Large intestine (tissue), 3 donors: ENCODE results near the gene RNF20. TPM values are rescaled to one million over a fixed set of nuclear protein-coding genes. Genes with fewer than 3 reads are reported as not detected.
"Not testable (repeated sequence)": the region's sequence is repeated elsewhere in the genome, so short reads cannot be mapped to it uniquely, and the experiment has no call there.

Experiments used
- DNase-seq, 2 donors: peaks; one replicate each; pipeline versions ENCODE4 v3.0.0 to v3.0.0-alpha.2; 2013
- H3K27ac ChIP-seq: one replicate; pipeline ENCODE4 v1.5.1; 2013; ENCODE audit warnings: low read length
- H3K27me3 ChIP-seq: 2 replicates; pipeline ENCODE4 v1.6.1; 2013; ENCODE audit warnings: low read length; ENCODE audit not compliant: control insufficient read depth, insufficient read depth
- H3K36me3 ChIP-seq: 2 replicates; pipeline ENCODE4 v1.6.1; 2013; ENCODE audit warnings: low read length; ENCODE audit not compliant: control insufficient read depth, insufficient read depth
- H3K4me1 ChIP-seq: one replicate; pipeline ENCODE4 v1.6.1; 2013; ENCODE audit warnings: low read length; ENCODE audit not compliant: control insufficient read depth, insufficient read depth
- H3K4me3 ChIP-seq: one replicate; pipeline ENCODE4 v1.5.1; 2013; ENCODE audit warnings: low read length
- H3K9me3 ChIP-seq: one replicate; pipeline ENCODE4 v1.6.1; 2013; ENCODE audit warnings: mild to moderate bottlenecking, low read depth, low read length, moderate library complexity; ENCODE audit not compliant: control insufficient read depth
- WGBS: methylation state at CpG from one replicate; pipeline ENCODE4 v1.1.5; 2013; ENCODE audit warnings: low lambda C conversion rate; ENCODE audit not compliant: insufficient coverage; 5-methylcytosine and 5-hydroxymethylcytosine counted together
- polyA plus RNA-seq: library from polyadenylated mRNA; unstranded; fragments of 120-200 nt; gene quantifications from one replicate; pipeline ENCODE4 v1.2.1, GENCODE V29; 2013

The RNF20 gene
- polyA plus RNA-seq, 1 donor = 38.3 TPM

GRCh38 chr9:101508211-101508610 lies 25.4 kb upstream of the RNF20 start:
- Histone ChIP-seq H3K27me3 (no peaks in the 10 kb centered on the region), H3K4me3 (no peak overlapping the region), H3K27ac (no peak overlapping the region), H3K36me3 (no peaks in the 10 kb centered on the region), H3K4me1 (no peaks in the 10 kb centered on the region), H3K9me3 (no peaks in the 10 kb centered on the region)
- DNase-seq = no peak
- WGBS = no CpG with 5 or more reads among the region's 5 CpGs

GRCh38 chr9:101509572-101509971 lies 24.1 kb upstream of the RNF20 start:
- WGBS = no CpG with 5 or more reads among the region's 4 CpGs
- H3K27ac ChIP-seq = no peak overlapping the region
- H3K9me3 ChIP-seq = no peaks in the 10 kb centered on the region
- no peak overlapping the region for H3K4me3 ChIP-seq
- H3K4me1 ChIP-seq = no peaks in the 10 kb centered on the region
- H3K27me3 ChIP-seq = peaks cover 2% of the 10 kb centered on the region
- no peak for DNase-seq
- no peaks in the 10 kb centered on the region for H3K36me3 ChIP-seq

GRCh38 chr9:101510459-101510858 lies 23.2 kb upstream of the RNF20 start:
- WGBS = 100% methylated on average over 2 of the region's 6 CpGs
- H3K9me3 ChIP-seq = no peaks in the 10 kb centered on the region
- H3K27ac ChIP-seq = no peak overlapping the region
- H3K27me3 ChIP-seq = peaks cover 3% of the 10 kb centered on the region
- no peak overlapping the region for H3K4me3 ChIP-seq
- no peaks in the 10 kb centered on the region for H3K4me1 ChIP-seq
- no peak for DNase-seq
- no peaks in the 10 kb centered on the region for H3K36me3 ChIP-seq

- peaks cover 3% of the 10 kb centered on the region for H3K27me3 ChIP-seq
- no CpG with 5 or more reads among the region's 2 CpGs for WGBS
Observed at GRCh38 chr9:101511009-101511408, 22.6 kb upstream of the RNF20 start.

GRCh38 chr9:101512116-101512515 lies 21.5 kb upstream of the RNF20 start:
- WGBS = no CpG with 5 or more reads among the region's 3 CpGs
- no peak for DNase-seq
- Histone ChIP-seq H3K27me3 (peaks cover 3% of the 10 kb centered on the region), H3K9me3 (no peaks in the 10 kb centered on the region), H3K36me3 (no peaks in the 10 kb centered on the region), H3K4me3 (no peak overlapping the region), H3K4me1 (no peaks in the 10 kb centered on the region), H3K27ac (no peak overlapping the region)

More at GRCh38 chr9:101511009-101511408, 22.6 kb upstream of the RNF20 start:
- Histone ChIP-seq H3K27ac (no peak overlapping the region), H3K4me3 (no peak overlapping the region), H3K9me3 (no peaks in the 10 kb centered on the region), H3K36me3 (no peaks in the 10 kb centered on the region), H3K4me1 (no peaks in the 10 kb centered on the region)
- DNase-seq = no peak

GRCh38 chr9:101513351-101513750 lies 20.3 kb upstream of the RNF20 start:
- Histone ChIP-seq H3K27me3 (peaks cover 3% of the 10 kb centered on the region), H3K27ac (no peak overlapping the region), H3K36me3 (no peaks in the 10 kb centered on the region), H3K9me3 (no peaks in the 10 kb centered on the region), H3K4me1 (no peaks in the 10 kb centered on the region), H3K4me3 (no peak overlapping the region)
- no peak for DNase-seq

GRCh38 chr9:101514071-101514470 lies 19.6 kb upstream of the RNF20 start:
- Histone ChIP-seq H3K4me1 (no peaks in the 10 kb centered on the region), H3K27ac (no peak overlapping the region), H3K9me3 (no peaks in the 10 kb centered on the region), H3K27me3 (peaks cover 3% of the 10 kb centered on the region), H3K36me3 (no peaks in the 10 kb centered on the region), H3K4me3 (no peak overlapping the region)
- WGBS = 62% methylated on average over 2 of the region's 2 CpGs
- no peak for DNase-seq

- H3K9me3 ChIP-seq = no peaks in the 10 kb centered on the region
- H3K4me3 ChIP-seq = no peak overlapping the region
- H3K27me3 ChIP-seq = peaks cover 3% of the 10 kb centered on the region
- no peak for DNase-seq
- WGBS = 100% methylated on average over 1 of the region's 1 CpG
- no peaks in the 10 kb centered on the region for H3K4me1 ChIP-seq
- no peaks in the 10 kb centered on the region for H3K36me3 ChIP-seq
- no peak overlapping the region for H3K27ac ChIP-seq
Observed at GRCh38 chr9:101516655-101517054, 17.0 kb upstream of the RNF20 start.

- not testable (repeated sequence) for H3K4me3 ChIP-seq, H3K36me3 ChIP-seq, DNase-seq, H3K4me1 ChIP-seq, H3K27ac ChIP-seq, H3K27me3 ChIP-seq, H3K9me3 ChIP-seq
- WGBS = 100% methylated on average over 1 of the region's 3 CpGs
Observed at GRCh38 chr9:101518489-101518888, 15.2 kb upstream of the RNF20 start.

- no peaks in the 10 kb centered on the region for H3K27me3 ChIP-seq
- no peaks in the 10 kb centered on the region for H3K36me3 ChIP-seq
- no peak overlapping the region for H3K4me3 ChIP-seq
- DNase-seq = no peak
- H3K9me3 ChIP-seq = no peaks in the 10 kb centered on the region
- no CpG with 5 or more reads among the region's 6 CpGs for WGBS
- no peak overlapping the region for H3K27ac ChIP-seq
- H3K4me1 ChIP-seq = no peaks in the 10 kb centered on the region
Observed at GRCh38 chr9:101524371-101524770, 9.3 kb upstream of the RNF20 start.

- Histone ChIP-seq H3K27me3 (no peaks in the 10 kb centered on the region), H3K36me3 (no peaks in the 10 kb centered on the region), H3K9me3 (no peaks in the 10 kb centered on the region), H3K4me1 (no peaks in the 10 kb centered on the region), H3K4me3 (no peak overlapping the region), H3K27ac (no peak overlapping the region)
- no peak for DNase-seq
- 93% methylated on average over 2 of the region's 6 CpGs for WGBS
Observed at GRCh38 chr9:101527066-101527465, 6.6 kb upstream of the RNF20 start.
